ENCODE measurements around the gene OR6N2. TPM values are rescaled to one million over a fixed set of nuclear protein-coding genes. Genes with fewer than 3 reads are reported as not detected.

Gene OR6N2
- total RNA-seq, 1 donor, result not detected

- Histone ChIP-seq H3K4me3 (ENCODE audit: insufficient read depth, low read length) (no peak overlapping the region), H3K27me3 (ENCODE audit: insufficient read depth, low read length) (no peaks in the 10 kb centered on the region), H3K27ac (ENCODE audit: low read depth, low read length) (no peak overlapping the region), H3K4me1 (ENCODE audit: insufficient read depth, low read length) (no peaks in the 10 kb centered on the region), H3K4me2 (ENCODE audit: insufficient read depth, low read length) (no peak overlapping the region), H3K79me2 (ENCODE audit: insufficient read depth, low read length) (no peaks in the 10 kb centered on the region), H3K9me3 (ENCODE audit: low read depth, low read length) (no peaks in the 10 kb centered on the region), H4K20me1 (ENCODE audit: insufficient read depth, low read length) (no peaks in the 10 kb centered on the region), H3K36me3 (ENCODE audit: insufficient read depth, low read length) (no peaks in the 10 kb centered on the region), H2AFZ (ENCODE audit: low read length) (no peak overlapping the region)
- no peak for TF ChIP-seq CTCF (IDR thresholded peaks at IDR 0.05; ENCODE audit: extremely low read depth, low read depth, low read length)
- DNase-seq (ENCODE audit: insufficient read length, low spot score, missing footprints), result no peak
Observed at GRCh38 chr1:158793604-158794003, 12.6 kb upstream of the OR6N2 start.

- Histone ChIP-seq H3K9me3 (ENCODE audit: low read depth, low read length) (no peaks in the 10 kb centered on the region), H3K4me1 (ENCODE audit: insufficient read depth, low read length) (no peaks in the 10 kb centered on the region), H3K27me3 (ENCODE audit: insufficient read depth, low read length) (no peaks in the 10 kb centered on the region), H3K36me3 (ENCODE audit: insufficient read depth, low read length) (no peaks in the 10 kb centered on the region), H3K4me3 (ENCODE audit: insufficient read depth, low read length) (no peak within 1 kb of the TSS), H4K20me1 (ENCODE audit: insufficient read depth, low read length) (no peaks in the 10 kb centered on the region), H2AFZ (ENCODE audit: low read length) (no peak within 1 kb of the TSS), H3K27ac (ENCODE audit: low read depth, low read length) (no peak within 1 kb of the TSS), H3K4me2 (ENCODE audit: insufficient read depth, low read length) (no peak within 1 kb of the TSS), H3K79me2 (ENCODE audit: insufficient read depth, low read length) (no peaks in the 10 kb centered on the region)
- no peak for TF ChIP-seq CTCF (IDR thresholded peaks at IDR 0.05; ENCODE audit: extremely low read depth, low read depth, low read length)
- no peak for DNase-seq (ENCODE audit: insufficient read length, low spot score, missing footprints)
Observed at GRCh38 chr1:158771950-158772866, 8.8 kb downstream of the OR6N2 start, which contains the start of gene OR6N1. Gene OR6N1 (minus strand): TSS chr1:158772195. CDS start chr1:158766682, 5,513 bp downstream.

GRCh38 chr1:158754420-158754819, 26.6 kb downstream of the OR6N2 start, which contains the start of gene OR6K6:
Gene OR6K6 (plus strand): TSS chr1:158754720. CDS start chr1:158754888, 168 bp downstream.
- Histone ChIP-seq H3K4me1 (ENCODE audit: insufficient read depth, low read length) (no peaks in the 10 kb centered on the region), H3K36me3 (ENCODE audit: insufficient read depth, low read length) (no peaks in the 10 kb centered on the region), H3K9me3 (ENCODE audit: low read depth, low read length) (no peaks in the 10 kb centered on the region), H4K20me1 (ENCODE audit: insufficient read depth, low read length) (no peaks in the 10 kb centered on the region), H3K4me3 (ENCODE audit: insufficient read depth, low read length) (no peak within 1 kb of the TSS), H3K4me2 (ENCODE audit: insufficient read depth, low read length) (no peak within 1 kb of the TSS), H3K27me3 (ENCODE audit: insufficient read depth, low read length) (no peaks in the 10 kb centered on the region), H3K27ac (ENCODE audit: low read depth, low read length) (no peak within 1 kb of the TSS), H2AFZ (ENCODE audit: low read length) (no peak within 1 kb of the TSS), H3K79me2 (ENCODE audit: insufficient read depth, low read length) (no peaks in the 10 kb centered on the region)
- TF ChIP-seq CTCF (IDR thresholded peaks at IDR 0.05; ENCODE audit: extremely low read depth, low read depth, low read length), result no peak
- DNase-seq (ENCODE audit: insufficient read length, low spot score, missing footprints), result no peak

GRCh38 chr1:158752155-158752712, 28.8 kb downstream of the OR6N2 start:
- no peaks in the 10 kb centered on the region for H3K36me3 ChIP-seq (ENCODE audit: insufficient read depth, low read length)
- no peak overlapping the region for H3K27ac ChIP-seq (ENCODE audit: low read depth, low read length)
- DNase-seq (ENCODE audit: insufficient read length, low spot score, missing footprints), result peak; percentile 63
- H3K9me3 ChIP-seq (ENCODE audit: low read depth, low read length), result no peaks in the 10 kb centered on the region
- H4K20me1 ChIP-seq (ENCODE audit: insufficient read depth, low read length), result no peaks in the 10 kb centered on the region
- no peaks in the 10 kb centered on the region for H3K27me3 ChIP-seq (ENCODE audit: insufficient read depth, low read length)
- H2AFZ ChIP-seq (ENCODE audit: low read length), result no peak overlapping the region
- H3K4me2 ChIP-seq (ENCODE audit: insufficient read depth, low read length), result no peak overlapping the region
- no peaks in the 10 kb centered on the region for H3K4me1 ChIP-seq (ENCODE audit: insufficient read depth, low read length)
- no peaks in the 10 kb centered on the region for H3K79me2 ChIP-seq (ENCODE audit: insufficient read depth, low read length)
- no peak overlapping the region for H3K4me3 ChIP-seq (ENCODE audit: insufficient read depth, low read length)
- no peak for TF ChIP-seq CTCF (IDR thresholded peaks at IDR 0.05; ENCODE audit: extremely low read depth, low read depth, low read length)

Measured in osteoblast (primary cell).